GM18517 (cell line): ENCODE data around the gene UBE3D.

Experiments
- ATAC-seq: cut with Tn5 transposase; IDR thresholded peaks from one replicate; pipeline ENCODE4 v1.9.1; 2021; ENCODE audit warnings: mild to moderate bottlenecking, moderate library complexity; ENCODE audit not compliant: unreplicated experiment

Gene UBE3D, protein sequence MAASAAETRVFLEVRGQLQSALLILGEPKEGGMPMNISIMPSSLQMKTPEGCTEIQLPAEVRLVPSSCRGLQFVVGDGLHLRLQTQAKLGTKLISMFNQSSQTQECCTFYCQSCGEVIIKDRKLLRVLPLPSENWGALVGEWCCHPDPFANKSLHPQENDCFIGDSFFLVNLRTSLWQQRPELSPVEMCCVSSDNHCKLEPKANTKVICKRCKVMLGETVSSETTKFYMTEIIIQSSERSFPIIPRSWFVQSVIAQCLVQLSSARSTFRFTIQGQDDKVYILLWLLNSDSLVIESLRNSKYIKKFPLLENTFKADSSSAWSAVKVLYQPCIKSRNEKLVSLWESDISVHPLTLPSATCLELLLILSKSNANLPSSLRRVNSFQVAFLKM

DNA sequence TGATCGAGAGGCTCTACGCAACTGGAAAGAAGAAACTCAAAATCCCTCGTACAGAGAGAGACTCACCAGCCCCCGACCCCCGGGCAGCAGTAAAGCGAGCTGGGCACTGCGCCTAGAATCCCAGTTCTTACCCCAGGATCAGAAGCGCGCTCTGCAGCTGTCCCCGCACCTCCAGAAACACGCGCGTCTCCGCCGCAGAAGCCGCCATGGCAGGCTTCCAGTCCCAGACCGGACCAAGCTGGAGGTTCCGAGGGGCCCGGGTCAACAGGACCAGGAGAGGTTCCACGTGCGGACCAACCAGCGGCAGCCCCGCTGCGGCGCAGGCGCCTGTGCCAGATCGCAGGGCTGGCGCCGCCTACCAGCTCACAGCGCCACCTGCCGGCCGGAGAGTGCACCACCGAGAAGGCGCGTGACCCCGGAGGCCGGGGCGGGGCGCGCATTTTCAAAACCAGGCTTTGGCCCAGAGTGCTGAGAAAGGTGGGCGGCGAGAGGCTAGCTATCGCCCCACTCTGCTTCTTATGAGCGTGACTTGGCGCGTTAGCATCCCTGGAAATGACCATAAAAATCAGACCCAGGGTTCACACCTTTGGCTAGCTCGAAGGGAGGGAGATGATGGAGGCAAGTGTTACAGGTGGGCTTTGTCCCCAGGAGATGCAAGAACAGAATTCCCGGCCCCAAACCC lies at the start of gene UBE3D:
Gene UBE3D (minus strand): TSS at position 331 of the 682 bp plus-strand sequence. CDS start 123 bp downstream, at position 208.
- peak; percentile 59 for ATAC-seq

DNA sequence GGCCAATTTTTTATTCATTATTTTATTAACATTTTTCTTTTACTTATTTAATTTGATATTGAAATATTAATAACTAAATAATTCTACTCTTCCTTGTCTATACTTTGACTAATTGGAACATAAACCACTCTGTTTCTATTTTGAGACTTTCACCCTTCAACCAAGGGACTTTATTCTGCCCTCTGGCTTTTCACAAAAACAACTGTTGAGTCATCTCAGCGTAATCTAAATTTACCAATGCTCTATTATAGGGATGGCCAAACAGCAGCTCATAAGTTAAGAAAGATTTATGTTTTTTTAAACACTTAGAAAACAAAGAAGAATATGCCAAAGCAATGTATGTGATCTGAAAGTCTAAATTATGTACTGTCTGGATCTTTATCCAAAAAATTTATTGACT lies 48.5 kb upstream of the UBE3D start:
- ATAC-seq: no peak

- no peak for ATAC-seq
These were observed 47.6 kb upstream of the UBE3D start for GRCh38 chr6:83113258-83113657.

DNA sequence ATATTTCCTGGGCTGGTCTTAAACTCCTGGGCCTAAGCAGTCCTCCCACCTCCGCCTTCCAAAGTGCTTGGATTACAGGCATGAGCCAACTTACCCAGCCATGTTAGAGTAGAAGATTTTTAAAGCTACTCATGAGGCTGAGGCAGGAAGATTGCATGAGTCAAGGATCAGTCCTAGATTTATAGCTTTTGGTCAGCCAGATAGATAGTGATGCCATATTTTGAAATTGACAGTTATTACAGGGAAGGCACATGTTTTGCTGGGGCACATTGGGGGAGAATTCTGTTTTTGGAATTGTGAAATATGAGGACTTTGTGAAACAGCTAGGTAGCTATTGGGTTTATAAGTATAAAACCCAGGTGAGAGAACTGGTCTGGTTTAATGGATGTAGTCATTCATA lies 42.7 kb upstream of the UBE3D start:
- no peak for ATAC-seq

GRCh38 chr6:83098589-83098988 lies 32.9 kb upstream of the UBE3D start:
- ATAC-seq: no peak

- no peak for ATAC-seq
These were observed 32.0 kb upstream of the UBE3D start for GRCh38 chr6:83097675-83098074.

DNA sequence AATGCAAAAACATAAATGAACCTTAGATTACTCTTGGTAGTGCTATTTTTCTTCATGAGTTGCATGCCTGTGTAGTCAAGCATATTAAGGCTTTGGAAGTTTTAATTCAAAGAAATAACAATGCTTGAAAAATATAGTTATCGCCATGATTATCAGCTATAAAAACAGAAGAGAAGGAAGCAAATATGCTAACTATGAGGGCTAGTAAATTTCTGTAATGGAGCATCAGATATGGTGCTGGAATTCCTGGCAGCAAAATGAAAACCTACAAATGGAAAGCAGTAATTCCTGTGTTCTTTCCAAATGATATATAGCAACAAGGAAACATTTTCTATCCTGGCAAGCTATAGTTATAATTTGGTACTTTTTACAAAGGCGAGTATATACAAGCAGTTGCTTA lies 31.6 kb upstream of the UBE3D start:
- no peak for ATAC-seq

GRCh38 chr6:83096791-83097190 lies 31.1 kb upstream of the UBE3D start:
- no peak for ATAC-seq

DNA sequence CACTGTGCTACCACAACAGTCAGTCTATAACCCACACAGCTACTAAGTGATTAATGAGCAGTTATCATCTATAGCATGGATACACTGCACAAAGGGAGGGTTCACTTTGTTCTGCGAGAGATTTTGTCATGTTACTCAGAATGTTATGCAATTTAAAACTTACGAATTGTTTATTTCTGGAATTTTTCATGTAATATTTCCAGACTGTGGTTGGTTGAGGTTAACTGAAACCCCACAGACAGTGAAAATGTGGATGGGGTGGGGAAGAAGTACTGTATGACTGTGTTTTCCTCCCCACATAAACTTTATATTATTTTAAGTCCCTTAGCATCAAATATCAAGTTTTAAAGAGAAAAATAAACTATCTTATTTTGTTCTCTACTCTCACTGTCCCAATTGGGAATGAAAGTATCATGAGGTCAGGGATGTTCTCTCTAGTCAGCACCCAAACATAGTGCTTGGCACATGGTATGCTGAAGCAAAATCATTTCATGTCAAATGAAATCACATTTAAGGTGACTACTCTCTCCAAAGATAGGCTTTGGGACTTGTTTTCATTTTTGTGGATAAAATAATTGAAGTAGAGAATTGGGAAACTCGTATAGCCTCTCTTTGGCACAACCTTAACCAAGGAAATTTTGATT lies 27.2 kb upstream of the UBE3D start:
- no peak for ATAC-seq

GRCh38 chr6:83086751-83087150 lies 21.1 kb upstream of the UBE3D start:
- ATAC-seq: peak; percentile 100

- no peak for ATAC-seq
These were observed 17.8 kb upstream of the UBE3D start for GRCh38 chr6:83083476-83083875.

DNA sequence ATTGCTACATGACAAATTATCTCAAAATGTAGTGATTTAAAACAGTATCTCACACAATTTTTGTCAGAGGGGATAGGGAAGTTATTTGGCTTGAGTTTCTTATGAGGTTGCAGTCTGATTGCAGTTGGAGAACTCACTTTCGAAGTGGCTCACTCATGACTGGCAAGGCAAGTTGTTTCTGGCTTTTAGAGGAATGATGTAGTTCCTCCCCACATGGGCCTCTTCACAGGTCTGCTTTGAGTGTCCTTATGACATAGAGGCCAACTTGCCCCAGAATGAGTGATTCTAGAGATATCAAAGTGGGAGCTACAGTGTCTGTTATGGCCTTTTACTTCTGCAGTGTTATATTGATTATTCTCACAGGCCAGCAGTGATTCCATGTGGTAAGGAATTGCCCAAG lies 8.0 kb upstream of the UBE3D start:
- ATAC-seq: no peak

DNA sequence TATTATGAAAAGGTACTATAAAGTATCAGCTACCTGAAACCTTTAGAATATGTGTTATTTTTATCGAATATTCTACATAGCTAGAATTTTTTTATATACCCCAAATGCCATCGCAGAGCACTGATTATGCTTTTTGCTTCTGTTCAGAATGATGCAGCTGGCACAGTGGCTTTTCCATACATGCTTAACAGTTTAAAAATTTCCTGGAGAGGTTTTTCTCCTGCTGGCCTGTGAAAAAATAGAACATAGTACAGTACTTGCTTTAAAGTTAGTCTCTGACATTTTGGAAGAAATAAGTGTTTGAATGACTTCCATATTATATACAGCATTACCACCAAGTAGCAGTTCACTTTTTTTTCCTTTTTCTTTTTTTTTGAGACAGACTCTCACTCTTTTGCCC lies 7.1 kb upstream of the UBE3D start:
- ATAC-seq: no peak

DNA sequence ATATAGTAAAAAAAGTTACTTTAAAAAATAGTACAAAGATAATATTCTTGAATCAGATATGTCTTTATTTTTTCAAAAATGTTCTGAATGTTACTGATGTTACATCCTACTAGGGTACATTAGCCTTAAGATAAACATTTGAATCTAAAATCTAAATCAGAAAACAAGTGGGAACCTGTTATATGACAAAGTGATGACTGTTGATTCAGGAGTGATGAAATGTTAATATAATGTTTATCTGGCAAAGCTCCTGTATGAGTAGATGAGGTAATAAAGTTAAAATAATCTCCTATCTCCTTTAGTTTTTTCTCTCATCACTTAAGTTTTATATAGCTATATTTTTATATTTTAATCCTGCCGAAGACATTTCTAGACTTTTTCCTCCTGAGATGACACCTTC lies 6.1 kb upstream of the UBE3D start:
- ATAC-seq: no peak

GRCh38 chr6:83071023-83071422 lies 5.4 kb upstream of the UBE3D start:
- ATAC-seq: peak; percentile 74

DNA sequence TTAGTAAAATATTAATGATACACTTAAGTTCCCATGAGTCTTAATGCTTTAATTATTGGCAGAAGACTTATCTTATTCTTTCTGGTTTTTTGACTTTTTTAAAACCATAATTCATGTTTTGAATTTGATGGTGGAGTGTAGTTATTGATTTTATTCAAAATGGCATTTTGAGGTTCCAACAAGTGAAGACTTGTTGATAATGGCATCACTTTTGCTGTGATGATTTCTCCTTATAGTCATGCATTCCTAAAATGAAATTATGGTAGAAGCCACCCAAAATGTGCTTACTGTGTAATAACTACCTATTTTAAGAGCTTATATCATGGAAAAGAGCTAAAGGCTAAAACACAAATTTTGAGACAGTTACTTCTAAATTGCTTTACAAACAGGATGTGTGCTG lies 4.0 kb upstream of the UBE3D start:
- ATAC-seq: no peak

GRCh38 chr6:83068616-83069015 lies 3.0 kb upstream of the UBE3D start:
- ATAC-seq: no peak

GRCh38 chr6:83067448-83068439 lies 2.1 kb upstream of the UBE3D start, which contains the start of gene DOP1A:
Gene DOP1A (plus strand): TSS chr6:83067671. CDS start chr6:83096978, 29,307 bp downstream.
- peak; percentile 75 for ATAC-seq

GRCh38 chr6:83062225-83062624 lies 3.4 kb downstream of the UBE3D start:
- no peak for ATAC-seq

DNA sequence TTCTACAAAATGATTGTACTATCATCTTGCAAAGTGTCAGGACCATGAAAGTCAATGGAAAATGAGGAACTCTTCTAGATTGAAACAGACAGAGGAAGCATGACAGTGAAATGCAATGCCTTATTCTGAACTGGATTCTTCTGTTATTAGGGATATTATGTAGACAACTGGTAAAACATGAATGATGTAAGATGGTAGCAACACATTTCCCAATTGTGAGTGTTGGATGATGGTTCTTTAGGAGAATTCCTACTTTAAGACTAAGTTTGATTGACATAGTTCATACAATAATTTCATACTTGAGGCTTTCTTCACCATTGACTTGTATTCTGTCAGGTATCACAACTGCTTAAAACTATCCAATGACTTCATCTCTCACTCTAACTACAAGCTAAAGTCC lies 4.5 kb downstream of the UBE3D start:
- ATAC-seq: no peak
